Measurements from ENCODE around the gene OSBPL5.

- TF ChIP-seq, protein P1, sequence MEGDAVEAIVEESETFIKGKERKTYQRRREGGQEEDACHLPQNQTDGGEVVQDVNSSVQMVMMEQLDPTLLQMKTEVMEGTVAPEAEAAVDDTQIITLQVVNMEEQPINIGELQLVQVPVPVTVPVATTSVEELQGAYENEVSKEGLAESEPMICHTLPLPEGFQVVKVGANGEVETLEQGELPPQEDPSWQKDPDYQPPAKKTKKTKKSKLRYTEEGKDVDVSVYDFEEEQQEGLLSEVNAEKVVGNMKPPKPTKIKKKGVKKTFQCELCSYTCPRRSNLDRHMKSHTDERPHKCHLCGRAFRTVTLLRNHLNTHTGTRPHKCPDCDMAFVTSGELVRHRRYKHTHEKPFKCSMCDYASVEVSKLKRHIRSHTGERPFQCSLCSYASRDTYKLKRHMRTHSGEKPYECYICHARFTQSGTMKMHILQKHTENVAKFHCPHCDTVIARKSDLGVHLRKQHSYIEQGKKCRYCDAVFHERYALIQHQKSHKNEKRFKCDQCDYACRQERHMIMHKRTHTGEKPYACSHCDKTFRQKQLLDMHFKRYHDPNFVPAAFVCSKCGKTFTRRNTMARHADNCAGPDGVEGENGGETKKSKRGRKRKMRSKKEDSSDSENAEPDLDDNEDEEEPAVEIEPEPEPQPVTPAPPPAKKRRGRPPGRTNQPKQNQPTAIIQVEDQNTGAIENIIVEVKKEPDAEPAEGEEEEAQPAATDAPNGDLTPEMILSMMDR (IDR thresholded peaks at IDR 0.05): no peak
- TF ChIP-seq POLR2A (IDR thresholded peaks at IDR 0.05): no peak
Measured at GRCh38 chr11:3107608-3108182, 57.4 kb downstream of the OSBPL5 start.

Data from heart left ventricle (tissue), 13 donors.